ENCODE measurements around the gene KRTAP10-5. TPM values are rescaled to one million over a fixed set of nuclear protein-coding genes. Genes with fewer than 3 reads are reported as not detected.
"Not testable (repeated sequence)": the region's sequence is repeated elsewhere in the genome, so short reads cannot be mapped to it uniquely, and the experiment has no call there.

Gene KRTAP10-5
- polyA plus RNA-seq, 1 experiment: not detected

DNA sequence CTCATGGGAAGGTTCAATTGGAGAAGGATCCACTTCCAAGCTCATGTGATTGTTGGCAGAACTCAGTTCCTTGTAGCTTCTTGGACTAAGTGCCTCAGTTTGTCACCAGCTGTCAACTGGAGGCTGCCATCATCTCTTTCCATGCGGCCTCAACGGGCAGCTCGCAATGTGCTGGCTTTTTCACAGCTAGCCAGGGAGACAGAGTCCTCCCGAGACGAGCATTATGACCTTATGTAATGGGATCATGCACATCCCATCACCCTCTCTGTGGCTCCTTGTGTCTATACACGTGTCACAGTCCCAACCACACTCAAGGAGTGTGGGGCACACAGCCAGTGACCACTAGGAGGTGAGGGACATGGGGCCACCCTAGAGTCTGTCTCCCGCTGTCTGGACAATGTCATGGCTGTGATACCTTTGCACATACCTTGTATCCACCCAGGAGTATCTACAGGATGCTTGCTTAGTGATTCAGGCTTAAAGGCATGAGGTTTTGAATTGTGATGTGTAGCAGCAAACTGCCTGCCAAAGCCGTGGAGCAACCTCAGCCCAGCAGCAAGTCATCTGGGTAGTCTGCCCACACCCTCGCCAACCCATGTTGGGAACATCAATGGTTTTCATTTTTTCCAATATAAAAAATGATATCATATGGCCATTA lies 15.8 kb upstream of the KRTAP10-5 start:
- H3K36me3 ChIP-seq (ENCODE audit: control insufficient read depth, insufficient read depth, low read length): no peaks in the 10 kb centered on the region
- DNase-seq (ENCODE audit: low read depth): no peak
- ChIA-PET POLR2A (no interaction called here), CTCF (no interaction called here)
- TF ChIP-seq CTCF (IDR thresholded peaks at IDR 0.05; ENCODE audit: insufficient read depth, low read depth, low read length): no peak
- H3K4me3 ChIP-seq (ENCODE audit: low read depth, low read length): no peak overlapping the region
- H3K27me3 ChIP-seq (ENCODE audit: control insufficient read depth, insufficient read depth, low read length): peaks cover 8% of the 10 kb centered on the region

- DNase-seq (ENCODE audit: low read depth): no peak
- ChIA-PET CTCF (no interaction called here), POLR2A (no interaction called here)
- no peaks in the 10 kb centered on the region for H3K36me3 ChIP-seq (ENCODE audit: control insufficient read depth, insufficient read depth, low read length)
- peaks cover 8% of the 10 kb centered on the region for H3K27me3 ChIP-seq (ENCODE audit: control insufficient read depth, insufficient read depth, low read length)
- H3K4me3 ChIP-seq (ENCODE audit: low read depth, low read length): no peak overlapping the region
- no peak for TF ChIP-seq CTCF (IDR thresholded peaks at IDR 0.05; ENCODE audit: insufficient read depth, low read depth, low read length)
Observed at GRCh38 chr21:44595524-44595923, 15.1 kb upstream of the KRTAP10-5 start.

- TF ChIP-seq CTCF (IDR thresholded peaks at IDR 0.05; ENCODE audit: insufficient read depth, low read depth, low read length): no peak
- ChIA-PET CTCF (no interaction called here), POLR2A (no interaction called here)
- H3K4me3 ChIP-seq (ENCODE audit: low read depth, low read length): no peak overlapping the region
- H3K27me3 ChIP-seq (ENCODE audit: control insufficient read depth, insufficient read depth, low read length): peaks cover 8% of the 10 kb centered on the region
- no peaks in the 10 kb centered on the region for H3K36me3 ChIP-seq (ENCODE audit: control insufficient read depth, insufficient read depth, low read length)
- DNase-seq (ENCODE audit: low read depth): no peak
Observed at GRCh38 chr21:44594406-44594916, 14.1 kb upstream of the KRTAP10-5 start.

GRCh38 chr21:44593598-44594405 lies 13.4 kb upstream of the KRTAP10-5 start:
- H3K4me3 ChIP-seq (ENCODE audit: low read depth, low read length): no peak overlapping the region
- no peaks in the 10 kb centered on the region for H3K36me3 ChIP-seq (ENCODE audit: control insufficient read depth, insufficient read depth, low read length)
- CTCF ChIA-PET: no interaction called here
- TF ChIP-seq CTCF (IDR thresholded peaks at IDR 0.05; ENCODE audit: insufficient read depth, low read depth, low read length): no peak
- peaks cover 8% of the 10 kb centered on the region for H3K27me3 ChIP-seq (ENCODE audit: control insufficient read depth, insufficient read depth, low read length)
- DNase-seq (ENCODE audit: low read depth): no peak
- POLR2A ChIA-PET: no interaction called here

DNA sequence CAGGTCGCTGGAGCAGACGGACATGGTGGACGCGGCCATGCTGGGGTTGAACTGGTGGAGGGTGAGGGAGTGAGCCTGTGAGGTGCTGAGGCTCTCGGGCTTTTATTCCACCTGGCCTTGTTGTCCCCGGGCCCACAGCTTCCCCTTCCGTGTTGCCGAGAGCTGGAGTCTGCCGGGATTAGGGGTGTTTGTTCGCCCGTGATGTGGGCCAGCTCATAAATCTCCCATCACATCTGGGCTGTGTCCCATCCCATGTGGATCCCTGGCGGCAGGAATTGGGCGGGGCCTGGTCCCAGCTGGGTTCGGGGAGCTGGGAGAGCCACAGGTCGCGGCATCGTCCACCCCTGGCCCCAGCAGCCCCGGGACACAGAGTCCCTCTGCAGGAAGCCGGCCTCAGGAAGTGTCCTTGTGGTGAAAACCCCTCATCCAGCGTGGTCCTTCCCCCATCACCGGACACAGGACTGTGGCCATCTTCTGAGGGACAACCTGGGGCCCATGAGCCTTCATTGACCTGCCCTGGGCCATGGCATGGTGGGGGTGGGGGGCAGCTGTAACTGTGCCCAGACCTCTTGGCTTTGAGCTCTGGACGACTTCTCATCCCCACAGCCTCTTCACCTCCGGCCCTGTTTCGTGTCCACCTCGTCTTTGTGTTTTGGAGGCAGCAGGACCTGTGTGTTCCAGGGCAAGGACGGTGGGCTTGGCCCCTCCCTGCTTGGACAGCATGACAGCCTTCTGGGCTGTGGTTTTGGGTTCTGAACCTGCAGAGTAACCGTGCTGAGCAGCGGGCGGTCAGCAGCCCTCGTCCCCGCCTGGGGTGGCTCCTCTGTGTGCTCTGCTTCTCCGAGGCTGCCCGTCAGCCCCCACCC lies 12.3 kb upstream of the KRTAP10-5 start, which contains the start of gene KRTAP10-6:
Gene KRTAP10-6 (minus strand): TSS at position 60 of the 866 bp plus-strand sequence. CDS start 21 bp downstream, at position 39.
- CTCF ChIA-PET: no interaction called here
- POLR2A ChIA-PET: no interaction called here
- Histone ChIP-seq H3K27me3 (ENCODE audit: control insufficient read depth, insufficient read depth, low read length) (peaks cover 8% of the 10 kb centered on the region), H3K36me3 (ENCODE audit: control insufficient read depth, insufficient read depth, low read length) (no peaks in the 10 kb centered on the region), H3K4me3 (ENCODE audit: low read depth, low read length) (no peak within 1 kb of the TSS)
- DNase-seq (ENCODE audit: low read depth): no peak
- no peak for TF ChIP-seq CTCF (IDR thresholded peaks at IDR 0.05; ENCODE audit: insufficient read depth, low read depth, low read length)

DNA sequence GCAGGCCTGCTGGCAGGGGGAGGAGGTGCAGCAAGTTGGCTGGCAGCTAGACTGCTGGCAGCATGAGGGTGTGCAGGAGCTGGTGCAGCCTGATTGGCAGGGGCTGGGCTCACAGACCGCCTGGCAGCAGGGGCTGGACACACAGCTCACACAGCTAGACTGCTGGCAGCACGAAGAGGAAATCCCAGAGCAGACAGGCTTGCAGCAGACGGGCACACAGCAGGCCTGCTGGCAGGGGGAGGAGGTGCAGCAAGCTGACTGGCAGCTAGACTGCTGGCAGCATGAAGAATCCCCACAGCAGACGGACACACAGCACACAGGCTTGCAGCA lies 11.4 kb upstream of the KRTAP10-5 start:
- DNase-seq (ENCODE audit: low read depth); H3K27me3 ChIP-seq (ENCODE audit: control insufficient read depth, insufficient read depth, low read length); H3K36me3 ChIP-seq (ENCODE audit: control insufficient read depth, insufficient read depth, low read length); CTCF ChIA-PET; POLR2A ChIA-PET; H3K4me3 ChIP-seq (ENCODE audit: low read depth, low read length): not testable (repeated sequence)
